AG08395 (cell line): ENCODE measurements around the gene NFATC2IP.
A peak's percentile ranks its signal among the peaks of the same experiment; 100 is the strongest.

ENCODE experiments used
- DNase-seq: peaks from one replicate; pipeline ENCODE4 v3.0.0; 2012; ENCODE audit warnings: mixed read lengths, low spot score

Gene NFATC2IP

GRCh38 chr16:28950648-28951409 lies at the start of gene NFATC2IP:
TSS of gene NFATC2IP (plus strand) at chr16:28950937. CDS start at chr16:28951012, 75 bp downstream.
- peak; percentile 100 for DNase-seq

- DNase-seq: no peak
These were observed 48.9 kb upstream of the NFATC2IP start for GRCh38 chr16:28901862-28902261.

GRCh38 chr16:28902909-28903308 lies 47.8 kb upstream of the NFATC2IP start:
- DNase-seq: no peak

GRCh38 chr16:28903344-28904042 lies 47.2 kb upstream of the NFATC2IP start:
- no peak for DNase-seq

- no peak for DNase-seq
These were observed 46.4 kb upstream of the NFATC2IP start for GRCh38 chr16:28904363-28904762.

GRCh38 chr16:28904828-28905227 lies 45.9 kb upstream of the NFATC2IP start:
- DNase-seq: no peak

- DNase-seq: no peak
These were observed 45.4 kb upstream of the NFATC2IP start for GRCh38 chr16:28905229-28905754.

- DNase-seq: no peak
These were observed 44.9 kb upstream of the NFATC2IP start for GRCh38 chr16:28905800-28906372.

GRCh38 chr16:28910086-28911031 lies 40.4 kb upstream of the NFATC2IP start:
- no peak for DNase-seq

GRCh38 chr16:28912558-28912957 lies 38.2 kb upstream of the NFATC2IP start:
- DNase-seq: no peak

- no peak for DNase-seq
These were observed 36.6 kb upstream of the NFATC2IP start for GRCh38 chr16:28913946-28914724.

- peak; percentile 56 for DNase-seq
These were observed 35.6 kb upstream of the NFATC2IP start for GRCh38 chr16:28915181-28915580.

- DNase-seq: no peak
These were observed 33.6 kb upstream of the NFATC2IP start for GRCh38 chr16:28917095-28917494.

- DNase-seq: no peak
These were observed 32.0 kb upstream of the NFATC2IP start for GRCh38 chr16:28918698-28919097.

GRCh38 chr16:28923231-28923587 lies 27.5 kb upstream of the NFATC2IP start:
- DNase-seq: no peak

- DNase-seq: no peak
These were observed 26.9 kb upstream of the NFATC2IP start for GRCh38 chr16:28923652-28924398.

- DNase-seq: no peak
These were observed 26.4 kb upstream of the NFATC2IP start for GRCh38 chr16:28924399-28924761.

GRCh38 chr16:28924762-28925385 lies 25.9 kb upstream of the NFATC2IP start, which contains the start of gene RABEP2:
TSS of gene RABEP2 (minus strand) at chr16:28925238. CDS start at chr16:28925163, 75 bp downstream.
- DNase-seq: peak; percentile 99

GRCh38 chr16:28925386-28926228 lies 25.1 kb upstream of the NFATC2IP start:
- peak; percentile 74 for DNase-seq
